Smooth muscle cell (in vitro differentiated cells): Measurements from ENCODE around the gene MAML3. TPM values are rescaled to one million over a fixed set of nuclear protein-coding genes. Genes with fewer than 3 reads are reported as not detected.

ENCODE experiments used
- DNase-seq: peaks from one replicate; lab custom pipeline; 2025; ENCODE audit not compliant: unreplicated experiment; lab: John Stamatoyannopoulos, UW
- H2AFZ ChIP-seq: fragments of 200-600 bp; sonication (generic); 2 replicates; pipeline ENCODE4 v1.6.0; 2016; ENCODE audit warnings: antibody characterized with exemption, low read depth, mild to moderate bottlenecking
- H3F3A ChIP-seq: fragments of 200-600 bp; sonication (generic); 2 replicates; pipeline ENCODE4 v1.6.0; 2017; ENCODE audit warnings: antibody characterized with exemption, low read depth
- H3K27ac ChIP-seq: fragments of 200-600 bp; sonication (generic); 2 replicates; pipeline ENCODE4 v1.5.1; 2016; ENCODE audit warnings: low read depth, mild to moderate bottlenecking
- H3K27me3 ChIP-seq: fragments of 200-600 bp; sonication (generic); 2 replicates; pipeline ENCODE4 v1.6.1; 2016; ENCODE audit warnings: low read depth, mild to moderate bottlenecking
- H3K36me3 ChIP-seq: fragments of 200-600 bp; sonication (generic); 2 replicates; pipeline ENCODE4 v1.5.1; 2016; ENCODE audit warnings: low read depth
- H3K4me1 ChIP-seq: fragments of 200-600 bp; sonication (generic); 2 replicates; pipeline ENCODE4 v1.5.1; 2016; ENCODE audit warnings: low read depth
- H3K4me2 ChIP-seq: fragments of 200-600 bp; sonication (generic); 2 replicates; pipeline ENCODE4 v1.6.0; 2016; ENCODE audit warnings: mild to moderate bottlenecking
- H3K4me3 ChIP-seq: fragments of 200-600 bp; sonication (generic); 2 replicates; pipeline ENCODE4 v1.5.1; 2016; ENCODE audit warnings: mild to moderate bottlenecking
- H3K79me2 ChIP-seq: fragments of 200-600 bp; sonication (generic); 2 replicates; pipeline ENCODE4 v1.6.0; 2016; ENCODE audit warnings: low read depth, mild to moderate bottlenecking
- H3K9ac ChIP-seq: fragments of 200-600 bp; sonication (generic); 2 replicates; pipeline ENCODE4 v1.6.0; 2016; ENCODE audit warnings: low read depth
- H3K9me3 ChIP-seq: fragments of 200-600 bp; sonication (generic); replicated peaks from 2 replicates; pipeline ENCODE4 v1.5.1; 2016; ENCODE audit warnings: low read depth
- H4K20me1 ChIP-seq: fragments of 200-600 bp; sonication (generic); 2 replicates; pipeline ENCODE4 v1.6.0; 2016; ENCODE audit warnings: low read depth
- CTCF ChIP-seq: fragments of 200-600 bp; sonication (generic); IDR thresholded peaks from 2 replicates; pipeline ENCODE4 v1.5.1; 2017; ENCODE audit warnings: borderline replicate concordance, mild to moderate bottlenecking, antibody characterized with exemption; ENCODE audit not compliant: insufficient read depth, poor library complexity, severe bottlenecking
- WGBS: methylation state at CpG from one replicate; pipeline ENCODE4 v1.1.7; 2016; ENCODE audit warnings: low lambda C conversion rate; 5-methylcytosine and 5-hydroxymethylcytosine counted together
- polyA plus RNA-seq: library from polyadenylated mRNA; unstranded; fragments of >200 nt; fragmentation: Nextera tagmentation; extraction: Ambion mirVana; gene quantifications from 2 replicates; pipeline ENCODE4 v1.2.1, GENCODE V29; 2016
- total RNA-seq: library from RNA; depleted of rRNA; stranded (reverse); fragments of >200 nt; gene quantifications from 2 replicates; pipeline ENCODE4 v1.2.3, GENCODE V29; 2014

The MAML3 gene
- total and polyA plus RNA-seq, 2 experiments from 2014 or later: 4.9 to 12.6 TPM

GRCh38 chr4:139920486-139921002 lies 233.4 kb downstream of the MAML3 start:
- no peak for TF ChIP-seq CTCF
- no peak for DNase-seq
- 59% methylated on average over 3 of the region's 3 CpGs for WGBS

GRCh38 chr4:139919521-139919920 lies 234.5 kb downstream of the MAML3 start:
- H3K9me3 ChIP-seq: no peaks in the 10 kb centered on the region
- H3K4me2 ChIP-seq: peak overlapping the region; percentile 77
- DNase-seq: no peak
- peak overlapping the region; percentile 81 for H3K27ac ChIP-seq
- H3F3A ChIP-seq: peaks cover 19% of the 10 kb centered on the region
- no peaks in the 10 kb centered on the region for H3K27me3 ChIP-seq
- peaks cover 35% of the 10 kb centered on the region for H4K20me1 ChIP-seq
- H3K9ac ChIP-seq: no peak overlapping the region
- no peak for TF ChIP-seq CTCF
- H3K4me1 ChIP-seq: peaks cover 38% of the 10 kb centered on the region
- peaks cover 22% of the 10 kb centered on the region for H3K79me2 ChIP-seq
- no peak overlapping the region for H3K4me3 ChIP-seq
- no peak overlapping the region for H2AFZ ChIP-seq
- WGBS: 5% methylated on average over 3 of the region's 3 CpGs
- H3K36me3 ChIP-seq: no peaks in the 10 kb centered on the region

More at GRCh38 chr4:139920486-139921002, 233.4 kb downstream of the MAML3 start:
- Histone ChIP-seq H3K4me1 (peaks cover 31% of the 10 kb centered on the region), H3K79me2 (peaks cover 20% of the 10 kb centered on the region), H3K4me3 (no peak overlapping the region), H3K9ac (no peak overlapping the region), H3K4me2 (peak overlapping the region; percentile 77), H3F3A (peaks cover 19% of the 10 kb centered on the region), H3K27me3 (no peaks in the 10 kb centered on the region), H4K20me1 (peaks cover 29% of the 10 kb centered on the region), H2AFZ (no peak overlapping the region), H3K27ac (peak overlapping the region; percentile 81), H3K9me3 (no peaks in the 10 kb centered on the region), H3K36me3 (no peaks in the 10 kb centered on the region)

GRCh38 chr4:139919004-139919403 lies 235.0 kb downstream of the MAML3 start:
- peak overlapping the region; percentile 81 for H3K27ac ChIP-seq
- H3K4me3 ChIP-seq: no peak overlapping the region
- H3K36me3 ChIP-seq: no peaks in the 10 kb centered on the region
- peak overlapping the region; percentile 77 for H3K4me2 ChIP-seq
- peaks cover 40% of the 10 kb centered on the region for H4K20me1 ChIP-seq
- H3K79me2 ChIP-seq: peaks cover 22% of the 10 kb centered on the region
- H3K4me1 ChIP-seq: peaks cover 42% of the 10 kb centered on the region
- DNase-seq: no peak
- H3F3A ChIP-seq: peaks cover 19% of the 10 kb centered on the region
- TF ChIP-seq CTCF: no peak
- H3K9me3 ChIP-seq: no peaks in the 10 kb centered on the region
- H3K9ac ChIP-seq: peak overlapping the region; percentile 20
- no peaks in the 10 kb centered on the region for H3K27me3 ChIP-seq
- H2AFZ ChIP-seq: no peak overlapping the region

- Histone ChIP-seq H4K20me1 (peaks cover 40% of the 10 kb centered on the region), H3K79me2 (peaks cover 22% of the 10 kb centered on the region), H3K4me2 (peak overlapping the region; percentile 77), H2AFZ (no peak overlapping the region), H3K36me3 (no peaks in the 10 kb centered on the region), H3K9ac (peak overlapping the region; percentile 20), H3K4me1 (peaks cover 46% of the 10 kb centered on the region), H3K27ac (peak overlapping the region; percentile 81), H3K9me3 (no peaks in the 10 kb centered on the region), H3F3A (peaks cover 19% of the 10 kb centered on the region), H3K27me3 (no peaks in the 10 kb centered on the region), H3K4me3 (no peak overlapping the region)
- 57% methylated on average over 7 of the region's 7 CpGs for WGBS
- DNase-seq: no peak
- TF ChIP-seq CTCF: no peak
Observed at GRCh38 chr4:139918591-139918990, 235.4 kb downstream of the MAML3 start.
